Endothelial cell of umbilical vein (primary cell): ENCODE results near the gene RIOK3.
"Not testable (repeated sequence)": the region's sequence is repeated elsewhere in the genome, so short reads cannot be mapped to it uniquely, and the experiment has no call there.

Experiments
- CTCF ChIP-seq, 2 donors: IDR thresholded peaks; 1 replicate in 1 of 2; 2 replicates in 1 of 2; pipeline ENCODE4 v1.5.1; 2011; ENCODE audit warnings: low read length in 2 of 2, mild to moderate bottlenecking in 2 of 2, moderate library complexity in 2 of 2, control low read depth in 1 of 2, inconsistent platforms in 1 of 2, low read depth in 1 of 2; ENCODE audit not compliant: insufficient read depth in 1 of 2; ENCODE audit errors: extremely low read depth in 1 of 2
- EZH2 ChIP-seq: IDR thresholded peaks from 2 replicates; pipeline ENCODE4 v1.6.1; 2012; ENCODE audit warnings: borderline replicate concordance, low read depth, mild to moderate bottlenecking, moderate library complexity, low read length, inconsistent platforms; ENCODE audit not compliant: severe bottlenecking
- FOS ChIP-seq: IDR thresholded peaks from 2 replicates; pipeline ENCODE4 v1.6.1; 2011; ENCODE audit warnings: mild to moderate bottlenecking, low read length, moderate library complexity, borderline replicate concordance; ENCODE audit not compliant: insufficient read depth
- MAX ChIP-seq: IDR thresholded peaks from 2 replicates; pipeline ENCODE4 v1.6.1; 2011; ENCODE audit not compliant: insufficient read depth, insufficient read length
- MYC ChIP-seq: IDR thresholded peaks from one replicate; pipeline ENCODE4 v1.6.1; 2011; ENCODE audit warnings: mild to moderate bottlenecking, low read depth, low read length
- POLR2A ChIP-seq: IDR thresholded peaks from 2 replicates; pipeline ENCODE4 v1.6.1; 2012; ENCODE audit warnings: low read depth, mild to moderate bottlenecking, control low read depth, low read length

- TF ChIP-seq CTCF (IDR thresholded peaks at IDR 0.05; ENCODE audit: extremely low read depth in 1 of 2, insufficient read depth in 1 of 2, low read depth in 1 of 2, low read length in 2 of 2); MAX; EZH2; MYC; POLR2A; FOS: not testable (repeated sequence)
Measured at GRCh38 chr18:23512216-23512615, 59.1 kb downstream of the RIOK3 start.
